ENCODE results near the gene BCOR. TPM values are rescaled to one million over a fixed set of nuclear protein-coding genes. Genes with fewer than 3 reads are reported as not detected.

Gene BCOR
- total and polyA plus RNA-seq, 4 experiments from 2014 or later, result 1.9 to 48.7 (median 27.0) TPM

GRCh38 chrX:40087425-40088298 is 10.1 kb downstream of the BCOR start:
- H3K4me3 Mint-ChIP-seq, result peak overlapping the region in 2 of 8 donors; percentile 3 to 25
- Histone ChIP-seq H3K36me3 (ENCODE audit: insufficient read depth, low read length) (no peaks in the 10 kb centered on the region), H3K9me3 (ENCODE audit: control insufficient read depth in 1 of 2, low read length in 2 of 2) (no peaks in the 10 kb centered on the region), H3K4me3 (ENCODE audit: low read length in 2 of 2) (no peak overlapping the region), H3K4me1 (ENCODE audit: insufficient read depth, low read length) (peaks cover 80% of the 10 kb centered on the region), H3K27ac (ENCODE audit: low read depth, low read length) (no peak overlapping the region), H3K27me3 (ENCODE audit: insufficient read depth, low read length) (no peaks in the 10 kb centered on the region)
- no peak for DNase-seq
- peaks cover 0 to 4% (median 0%) of the 10 kb centered on the region in 8 donors for H3K9me3 Mint-ChIP-seq
- H3K4me1 Mint-ChIP-seq, result peaks cover 42 to 76% (median 58%) of the 10 kb centered on the region in 4 donors
- H3K27me3 Mint-ChIP-seq, result no peaks in the 10 kb centered on the region
- H3K27ac Mint-ChIP-seq, result peak overlapping the region in 2 of 7 donors; percentile 32 to 36
- peaks cover 0 to 1% of the 10 kb centered on the region in 2 donors for H3K36me3 Mint-ChIP-seq
- ChIA-PET POLR2A (ENCODE audit: partially characterized antibody) (interaction anchor here (0.8 to 1.4 kb wide), 2 partner anchors 10 to 66 kb away, joined by 3 to 9 read pairs; partner anchors contain the start of gene BCOR), CTCF (ENCODE audit: partially characterized antibody) (interaction anchor here (0.9 kb wide), 1 partner anchor 270 kb away, joined by 3 read pairs; no protein-coding TSS in a partner anchor)
- intact Hi-C loops (cut with micrococcal nuclease), result no loop called here

GRCh38 chrX:40086569-40087335 is 11.0 kb downstream of the BCOR start:
- peaks cover 43 to 81% (median 60%) of the 10 kb centered on the region in 4 donors for H3K4me1 Mint-ChIP-seq
- ChIA-PET CTCF (ENCODE audit: partially characterized antibody) (no interaction called here), POLR2A (ENCODE audit: partially characterized antibody) (interaction anchor here (0.8 to 2.0 kb wide), 3 partner anchors 8 to 67 kb away, joined by 3 to 12 read pairs (median 7); partner anchors contain the start of gene BCOR)
- Histone ChIP-seq H3K4me1 (ENCODE audit: insufficient read depth, low read length) (peaks cover 84% of the 10 kb centered on the region), H3K4me3 (ENCODE audit: low read length in 2 of 2) (no peak overlapping the region), H3K9me3 (ENCODE audit: control insufficient read depth in 1 of 2, low read length in 2 of 2) (no peaks in the 10 kb centered on the region), H3K36me3 (ENCODE audit: insufficient read depth, low read length) (no peaks in the 10 kb centered on the region), H3K27me3 (ENCODE audit: insufficient read depth, low read length) (no peaks in the 10 kb centered on the region), H3K27ac (ENCODE audit: low read depth, low read length) (no peak overlapping the region)
- H3K9me3 Mint-ChIP-seq, result peaks cover 0 to 4% (median 0%) of the 10 kb centered on the region in 8 donors
- peaks cover 0 to 2% of the 10 kb centered on the region in 2 donors for H3K36me3 Mint-ChIP-seq
- H3K27ac Mint-ChIP-seq, result peak overlapping the region in 2 of 7 donors; percentile 13 to 32
- intact Hi-C loops (cut with micrococcal nuclease), result no loop called here
- peak overlapping the region in 3 of 8 donors; percentile 3 to 38 (median 13) for H3K4me3 Mint-ChIP-seq
- no peaks in the 10 kb centered on the region for H3K27me3 Mint-ChIP-seq
- no peak for DNase-seq

GRCh38 chrX:40085714-40086113 is 12.0 kb downstream of the BCOR start:
- intact Hi-C loops (cut with micrococcal nuclease), result loop anchor here (2.0 kb wide), 1 partner anchor 13 kb away; no protein-coding TSS in a partner anchor
- Mint-ChIP-seq H3K27ac (peak overlapping the region in 1 of 7 donors; percentile 57), H3K4me3 (peak overlapping the region in 2 of 8 donors; percentile 1 to 17), H3K27me3 (no peaks in the 10 kb centered on the region), H3K36me3 (peaks cover 0 to 2% of the 10 kb centered on the region in 2 donors), H3K4me1 (peaks cover 40 to 82% (median 61%) of the 10 kb centered on the region in 4 donors), H3K9me3 (peaks cover 0 to under 1% (median 0%) of the 10 kb centered on the region in 8 donors)
- no peaks in the 10 kb centered on the region for H3K36me3 ChIP-seq (ENCODE audit: insufficient read depth, low read length)
- DNase-seq, result no peak
- no peaks in the 10 kb centered on the region for H3K9me3 ChIP-seq (ENCODE audit: control insufficient read depth in 1 of 2, low read length in 2 of 2)
- H3K4me3 ChIP-seq (ENCODE audit: low read length in 2 of 2), result no peak overlapping the region
- CTCF ChIA-PET (ENCODE audit: partially characterized antibody), result interaction anchor here (1.5 kb wide), 1 partner anchor 65 kb away, joined by 3 read pairs; no protein-coding TSS in a partner anchor
- POLR2A ChIA-PET (ENCODE audit: partially characterized antibody), result interaction anchor here (1.2 to 2.0 kb wide), 3 partner anchors 9 to 72 kb away, joined by 3 to 12 read pairs (median 7); partner anchors contain the start of gene BCOR
- H3K4me1 ChIP-seq (ENCODE audit: insufficient read depth, low read length), result peaks cover 82% of the 10 kb centered on the region
- no peak overlapping the region for H3K27ac ChIP-seq (ENCODE audit: low read depth, low read length)
- no peaks in the 10 kb centered on the region for H3K27me3 ChIP-seq (ENCODE audit: insufficient read depth, low read length)

- H3K9me3 Mint-ChIP-seq, result no peaks in the 10 kb centered on the region
- ChIA-PET CTCF (ENCODE audit: partially characterized antibody) (interaction anchor here (1.5 kb wide), 1 partner anchor 65 kb away, joined by 3 read pairs; no protein-coding TSS in a partner anchor), POLR2A (ENCODE audit: partially characterized antibody) (interaction anchor here (0.7 to 2.0 kb wide), 6 partner anchors 9 to 71 kb away, joined by 3 to 12 read pairs (median 4); partner anchors contain the start of gene BCOR)
- H3K27me3 Mint-ChIP-seq, result no peaks in the 10 kb centered on the region
- DNase-seq, result no peak
- H3K36me3 Mint-ChIP-seq, result peaks cover 0 to 2% of the 10 kb centered on the region in 2 donors
- Histone ChIP-seq H3K27ac (ENCODE audit: low read depth, low read length) (no peak overlapping the region), H3K27me3 (ENCODE audit: insufficient read depth, low read length) (no peaks in the 10 kb centered on the region), H3K36me3 (ENCODE audit: insufficient read depth, low read length) (no peaks in the 10 kb centered on the region), H3K4me3 (ENCODE audit: low read length in 2 of 2) (no peak overlapping the region), H3K4me1 (ENCODE audit: insufficient read depth, low read length) (peaks cover 80% of the 10 kb centered on the region), H3K9me3 (ENCODE audit: control insufficient read depth in 1 of 2, low read length in 2 of 2) (no peaks in the 10 kb centered on the region)
- peak overlapping the region in 1 of 7 donors; percentile 78 for H3K27ac Mint-ChIP-seq
- peaks cover 43 to 84% (median 64%) of the 10 kb centered on the region in 4 donors for H3K4me1 Mint-ChIP-seq
- H3K4me3 Mint-ChIP-seq, result peak overlapping the region in 6 of 8 donors; percentile 44 to 86 (median 77)
- intact Hi-C loops (cut with micrococcal nuclease), result loop anchor here (2.0 kb wide), 1 partner anchor 14 kb away; no protein-coding TSS in a partner anchor
Observed at GRCh38 chrX:40085102-40085551, 12.6 kb downstream of the BCOR start.

DNA sequence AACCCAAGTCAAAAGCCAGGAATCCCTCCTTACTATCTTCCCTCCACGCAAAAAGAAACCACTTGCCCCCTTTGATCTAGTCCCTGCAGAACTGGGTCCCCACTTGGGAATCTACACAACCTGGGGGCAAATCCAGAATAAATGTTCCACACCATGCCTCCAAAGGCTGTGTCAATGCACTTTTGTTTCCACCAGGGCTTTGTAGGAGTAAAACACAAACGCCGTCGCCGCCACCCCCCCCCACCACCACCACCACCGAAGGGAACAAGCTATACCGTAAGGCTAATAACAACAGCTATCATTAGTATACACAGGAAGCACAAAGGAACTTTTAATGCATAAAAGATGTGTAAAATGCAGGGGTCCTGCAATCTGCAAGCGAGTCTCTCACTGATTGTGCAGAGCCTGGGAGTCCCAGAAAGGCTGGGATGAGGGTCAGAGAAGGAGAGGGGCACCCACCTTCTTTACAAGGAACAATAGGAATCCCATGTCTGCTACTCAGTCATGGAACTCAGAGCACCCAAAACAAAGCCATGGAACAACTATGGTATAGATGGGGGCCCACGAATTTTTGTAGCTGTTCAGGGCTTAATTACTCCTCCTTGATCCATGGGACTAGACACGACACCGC is 13.2 kb downstream of the BCOR start:
- Mint-ChIP-seq H3K4me1 (peaks cover 43 to 84% (median 63%) of the 10 kb centered on the region in 4 donors), H3K27me3 (no peaks in the 10 kb centered on the region), H3K36me3 (peaks cover 0 to 2% of the 10 kb centered on the region in 2 donors), H3K4me3 (peak overlapping the region; percentile 66 to 86 (median 82)), H3K9me3 (no peaks in the 10 kb centered on the region), H3K27ac (peak overlapping the region in 4 of 7 donors; percentile 10 to 84 (median 76))
- Histone ChIP-seq H3K27me3 (ENCODE audit: insufficient read depth, low read length) (no peaks in the 10 kb centered on the region), H3K9me3 (ENCODE audit: control insufficient read depth in 1 of 2, low read length in 2 of 2) (no peaks in the 10 kb centered on the region), H3K4me3 (ENCODE audit: low read length in 2 of 2) (peak overlapping the region in 1 of 2 donors; percentile 32), H3K36me3 (ENCODE audit: insufficient read depth, low read length) (no peaks in the 10 kb centered on the region), H3K27ac (ENCODE audit: low read depth, low read length) (no peak overlapping the region), H3K4me1 (ENCODE audit: insufficient read depth, low read length) (peaks cover 75% of the 10 kb centered on the region)
- ChIA-PET CTCF (ENCODE audit: partially characterized antibody) (interaction anchor here (1.5 kb wide), 1 partner anchor 66 kb away, joined by 3 read pairs; no protein-coding TSS in a partner anchor), POLR2A (ENCODE audit: partially characterized antibody) (interaction anchor here (0.7 to 2.0 kb wide), 6 partner anchors 9 to 71 kb away, joined by 3 to 12 read pairs (median 4); partner anchors contain the start of gene BCOR)
- no peak for DNase-seq
- intact Hi-C loops (cut with micrococcal nuclease), result loop anchor here (2.0 kb wide), 1 partner anchor 14 kb away; no protein-coding TSS in a partner anchor

DNA sequence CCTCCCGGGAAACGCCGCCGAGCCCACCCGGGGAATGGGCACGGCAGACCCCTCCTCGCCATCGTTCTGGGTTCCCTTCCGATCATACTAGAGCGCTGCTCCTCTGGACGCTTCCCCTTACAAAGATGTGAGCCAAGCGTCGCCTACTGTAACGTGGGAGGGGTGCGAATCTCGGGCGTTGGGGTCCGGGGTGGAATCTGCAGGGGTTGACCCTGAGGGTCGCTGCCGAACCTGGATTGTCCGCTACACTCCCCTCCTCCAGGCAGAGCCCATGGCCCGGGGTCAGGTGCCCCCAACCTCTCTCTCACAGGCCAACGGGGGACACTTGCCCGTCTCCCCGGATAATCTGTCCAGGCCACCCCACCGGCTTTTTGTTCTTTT is 13.8 kb downstream of the BCOR start:
- POLR2A ChIA-PET (ENCODE audit: partially characterized antibody), result interaction anchor here (1.2 to 1.3 kb wide), 2 partner anchors 15 to 70 kb away, joined by 3 to 4 read pairs; no protein-coding TSS in a partner anchor
- CTCF ChIA-PET (ENCODE audit: partially characterized antibody), result no interaction called here
- Mint-ChIP-seq H3K4me3 (peak overlapping the region; percentile 66 to 86 (median 82)), H3K36me3 (peaks cover 0 to 2% of the 10 kb centered on the region in 2 donors), H3K27me3 (no peaks in the 10 kb centered on the region), H3K27ac (peak overlapping the region in 4 of 7 donors; percentile 10 to 84 (median 76)), H3K9me3 (no peaks in the 10 kb centered on the region), H3K4me1 (peaks cover 37 to 84% (median 61%) of the 10 kb centered on the region in 4 donors)
- H3K36me3 ChIP-seq (ENCODE audit: insufficient read depth, low read length), result no peaks in the 10 kb centered on the region
- peaks cover 69% of the 10 kb centered on the region for H3K4me1 ChIP-seq (ENCODE audit: insufficient read depth, low read length)
- H3K9me3 ChIP-seq (ENCODE audit: control insufficient read depth in 1 of 2, low read length in 2 of 2), result no peaks in the 10 kb centered on the region
- DNase-seq, result no peak
- intact Hi-C loops (cut with micrococcal nuclease), result loop anchor here (2.0 kb wide), 1 partner anchor 15 kb away; no protein-coding TSS in a partner anchor
- H3K27me3 ChIP-seq (ENCODE audit: insufficient read depth, low read length), result no peaks in the 10 kb centered on the region
- peak overlapping the region; percentile 9 for H3K27ac ChIP-seq (ENCODE audit: low read depth, low read length)
- peak overlapping the region in 1 of 2 donors; percentile 32 for H3K4me3 ChIP-seq (ENCODE audit: low read length in 2 of 2)

Measured in CD4-positive, alpha-beta memory T cell (primary cell).